Lower lobe of right lung (tissue), 2 donors: ENCODE results near the gene OR2V2. TPM values are rescaled to one million over a fixed set of nuclear protein-coding genes. Genes with fewer than 3 reads are reported as not detected.
"Not testable (repeated sequence)": the region's sequence is repeated elsewhere in the genome, so short reads cannot be mapped to it uniquely, and the experiment has no call there.

Experiments
- ATAC-seq, 2 donors: fragments of 200-7000 bp; cut with Tn5 transposase; one replicate each; pipeline ENCODE4 v1.9.1; 2020 to 2022; ENCODE audit warnings: mild to moderate bottlenecking in 2 of 2, moderate library complexity in 2 of 2
- DNase-seq: peaks from one replicate; pipeline ENCODE4 v3.0.0-alpha.2; 2020
- H3K27ac ChIP-seq: fragments of 200-600 bp; one replicate; pipeline ENCODE4 v1.8.0; 2022
- H3K27me3 ChIP-seq: fragments of 200-600 bp; one replicate; pipeline ENCODE4 v1.8.0; 2022; ENCODE audit warnings: low read depth
- H3K36me3 ChIP-seq: fragments of 200-600 bp; one replicate; pipeline ENCODE4 v1.8.0; 2022; ENCODE audit warnings: mild to moderate bottlenecking
- H3K4me1 ChIP-seq: fragments of 200-600 bp; one replicate; pipeline ENCODE4 v1.8.0; 2022
- H3K4me3 ChIP-seq: fragments of 200-600 bp; one replicate; pipeline ENCODE4 v1.8.0; 2022; ENCODE audit warnings: mild to moderate bottlenecking
- H3K9me3 ChIP-seq: fragments of 200-600 bp; one replicate; pipeline ENCODE4 v1.8.0; 2022
- intact Hi-C: fragments of 100-400 bp; cut with DNase I; formaldehyde crosslinking; loops from one replicate; pipeline ENCODE4 v1.11.0; 2022
- total RNA-seq: library from RNA; stranded (reverse); fragmentation: NEBNext Ultra II Directional; extraction: Animal tissue kit (Norgen Biotek cat#: 25700); gene quantifications from one replicate; pipeline ENCODE4 v1.2.1, GENCODE V29; 2021
- TF ChIP-seq, protein P1 (sequence below): fragments of 200-600 bp; IDR thresholded peaks from one replicate; pipeline ENCODE4 v1.8.0; 2022; ENCODE audit warnings: antibody characterized with exemption, mild to moderate bottlenecking
- donor health status: DM: no; HTN: yes; CAD: no; lungs with severe emphysema.

OR2V2 gene
- total RNA-seq, 1 donor from 2014 or later, result not detected

DNA sequence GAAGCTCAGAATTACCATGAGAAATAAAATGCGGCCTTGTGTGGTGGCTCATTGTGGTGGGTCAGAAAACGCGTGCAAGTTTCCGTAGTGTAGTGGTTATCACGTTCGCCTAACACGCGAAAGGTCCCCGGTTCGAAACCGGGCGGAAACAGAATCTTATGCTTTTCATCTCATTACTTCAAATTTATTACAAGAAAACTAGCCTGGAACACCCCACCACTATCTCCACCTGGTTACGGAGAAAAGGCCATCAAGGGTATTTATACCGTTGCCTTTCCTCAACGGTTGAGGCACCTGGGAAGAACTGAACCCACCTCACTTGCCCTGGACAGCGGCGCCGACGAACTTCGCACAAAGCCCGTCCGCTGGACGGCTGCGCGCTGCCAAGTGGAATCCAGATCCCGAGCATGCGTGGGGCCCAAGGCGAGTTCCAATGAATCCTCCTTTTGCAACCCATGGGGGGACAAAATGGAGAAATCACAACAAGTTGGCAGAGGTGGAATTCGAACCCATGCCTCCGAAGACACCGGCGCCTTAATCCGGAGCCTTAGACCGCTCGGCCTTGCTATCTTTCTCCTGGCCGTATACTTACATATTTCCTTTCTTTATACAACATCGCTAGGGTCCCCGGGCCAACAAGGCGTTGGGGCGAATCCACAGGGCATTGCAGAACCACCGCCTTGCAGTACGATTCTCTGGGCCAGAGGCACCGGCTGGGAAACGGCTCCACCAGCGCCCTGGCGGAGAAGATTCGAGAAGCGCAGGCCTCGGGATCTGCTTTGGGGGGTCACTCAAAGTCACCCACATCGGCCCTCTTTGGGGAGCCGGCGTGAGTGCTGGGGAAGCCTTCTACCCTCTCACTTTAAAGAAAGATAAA lies 16.9 kb downstream of the OR2V2 start:
- Histone ChIP-seq H3K27me3 (peaks cover 42% of the 10 kb centered on the region), H3K4me1 (peaks cover 6% of the 10 kb centered on the region), H3K27ac (no peak overlapping the region), H3K36me3 (no peaks in the 10 kb centered on the region), H3K4me3 (no peak overlapping the region), H3K9me3 (no peaks in the 10 kb centered on the region)
- TF ChIP-seq, protein P1, sequence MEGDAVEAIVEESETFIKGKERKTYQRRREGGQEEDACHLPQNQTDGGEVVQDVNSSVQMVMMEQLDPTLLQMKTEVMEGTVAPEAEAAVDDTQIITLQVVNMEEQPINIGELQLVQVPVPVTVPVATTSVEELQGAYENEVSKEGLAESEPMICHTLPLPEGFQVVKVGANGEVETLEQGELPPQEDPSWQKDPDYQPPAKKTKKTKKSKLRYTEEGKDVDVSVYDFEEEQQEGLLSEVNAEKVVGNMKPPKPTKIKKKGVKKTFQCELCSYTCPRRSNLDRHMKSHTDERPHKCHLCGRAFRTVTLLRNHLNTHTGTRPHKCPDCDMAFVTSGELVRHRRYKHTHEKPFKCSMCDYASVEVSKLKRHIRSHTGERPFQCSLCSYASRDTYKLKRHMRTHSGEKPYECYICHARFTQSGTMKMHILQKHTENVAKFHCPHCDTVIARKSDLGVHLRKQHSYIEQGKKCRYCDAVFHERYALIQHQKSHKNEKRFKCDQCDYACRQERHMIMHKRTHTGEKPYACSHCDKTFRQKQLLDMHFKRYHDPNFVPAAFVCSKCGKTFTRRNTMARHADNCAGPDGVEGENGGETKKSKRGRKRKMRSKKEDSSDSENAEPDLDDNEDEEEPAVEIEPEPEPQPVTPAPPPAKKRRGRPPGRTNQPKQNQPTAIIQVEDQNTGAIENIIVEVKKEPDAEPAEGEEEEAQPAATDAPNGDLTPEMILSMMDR, result no peak
- ATAC-seq (no peak), DNase-seq (no peak)
- intact Hi-C loops, result no loop called here

DNA sequence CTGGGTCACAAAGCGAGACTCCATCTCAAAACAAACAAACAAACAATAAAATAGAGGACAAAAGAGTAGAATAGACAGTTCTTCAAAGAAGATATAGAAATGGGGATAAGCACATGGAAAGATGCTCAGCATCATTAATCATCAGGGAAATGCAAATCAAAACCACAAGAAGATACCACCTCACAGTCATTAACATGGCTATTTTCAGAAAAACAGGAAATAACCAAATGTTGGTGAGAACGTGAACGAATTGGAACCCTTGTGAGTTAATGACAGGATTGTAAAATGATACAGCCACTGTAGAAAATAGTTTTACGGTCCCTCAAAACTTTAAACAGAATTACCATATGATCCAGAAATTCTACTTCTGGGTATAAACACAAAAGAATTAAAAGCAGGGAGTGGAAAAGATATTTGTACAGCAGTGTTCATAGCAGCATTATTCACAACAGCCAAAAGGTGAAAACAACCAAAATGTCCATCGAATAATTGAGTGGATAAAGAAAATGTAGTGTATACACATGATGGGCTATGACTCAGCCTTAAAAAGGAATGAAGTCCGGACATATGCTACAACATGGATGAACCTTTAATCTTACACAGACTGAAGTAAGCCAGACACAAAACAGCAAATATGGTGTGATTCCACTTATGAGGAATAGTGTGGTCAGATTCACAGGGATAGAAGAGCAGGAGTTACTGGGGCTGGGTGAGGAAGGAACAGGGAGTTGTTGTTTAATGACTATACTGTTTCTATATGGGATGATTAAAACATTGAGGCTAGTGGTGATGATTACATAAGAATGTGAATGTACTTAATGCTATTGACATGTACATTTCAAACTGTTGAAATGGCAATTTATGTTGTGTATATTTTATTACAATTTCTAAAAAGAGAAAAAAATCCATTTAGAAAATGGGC lies 19.7 kb downstream of the OR2V2 start:
- H3K36me3 ChIP-seq, result no peaks in the 10 kb centered on the region
- peaks cover 68% of the 10 kb centered on the region for H3K27me3 ChIP-seq
- peaks cover 11% of the 10 kb centered on the region for H3K4me1 ChIP-seq
- intact Hi-C loops, result no loop called here
- no peak overlapping the region for H3K4me3 ChIP-seq
- no peaks in the 10 kb centered on the region for H3K9me3 ChIP-seq
- TF ChIP-seq, protein P1, result no peak
- no peak for ATAC-seq
- no peak overlapping the region for H3K27ac ChIP-seq
- no peak for DNase-seq

DNA sequence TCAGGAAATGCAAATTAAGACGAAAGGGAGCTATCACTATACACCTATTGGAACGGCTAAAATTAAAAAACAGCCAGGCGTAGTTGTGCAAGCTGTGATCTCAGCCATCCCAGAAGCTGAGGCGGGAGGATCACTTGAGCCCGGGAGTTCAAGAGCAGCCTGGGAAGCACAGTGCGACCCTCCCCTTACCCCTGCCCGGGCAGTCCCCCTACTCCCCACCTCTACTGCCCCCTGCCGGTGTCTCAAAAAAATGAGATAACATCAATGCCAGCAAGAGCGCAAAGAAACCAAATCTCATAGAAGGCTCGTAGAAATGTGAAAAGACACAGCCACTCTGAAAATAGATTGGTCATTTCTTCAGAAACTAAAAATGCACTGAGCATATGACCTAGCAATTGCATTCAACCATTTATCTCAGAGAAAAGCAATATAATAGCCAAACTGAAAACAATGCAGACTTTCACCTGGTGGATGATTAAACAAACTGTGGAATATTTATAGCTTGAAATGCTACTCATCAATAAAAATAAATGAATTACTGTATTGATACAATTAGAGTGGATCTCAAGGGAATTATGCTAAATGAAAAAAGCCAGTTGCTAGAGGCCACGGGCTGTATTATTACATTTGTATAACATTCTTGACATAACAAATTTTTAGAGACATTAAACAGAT lies 20.6 kb downstream of the OR2V2 start:
- H3K27me3 ChIP-seq, result peaks cover 75% of the 10 kb centered on the region
- TF ChIP-seq, protein P1, result peak; percentile 25
- ATAC-seq, result no peak

DNA sequence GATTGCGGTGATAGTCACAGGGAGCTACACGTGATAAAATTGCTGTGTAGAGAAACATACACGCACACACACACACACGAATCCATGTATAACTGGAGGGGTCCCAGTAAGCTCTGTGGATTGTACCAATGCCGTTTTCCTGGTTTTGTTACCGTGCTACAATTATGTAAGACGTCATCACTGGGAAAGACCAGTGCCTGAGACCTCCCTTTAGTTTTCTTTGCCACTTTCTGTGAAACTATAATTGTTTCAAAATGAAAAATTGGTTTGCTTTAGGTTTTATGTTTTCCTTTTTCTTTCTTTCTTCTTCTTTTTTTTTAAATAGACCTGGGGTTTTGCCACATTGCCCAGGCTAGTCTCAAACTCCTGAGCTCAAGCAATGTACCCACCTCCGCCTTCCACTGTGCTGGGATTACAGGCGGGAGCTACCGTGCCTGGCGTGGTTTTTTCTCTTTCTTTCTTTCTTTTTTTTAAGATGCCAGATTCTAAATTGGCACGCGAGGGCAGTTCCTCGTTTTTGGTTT lies 21.3 kb downstream of the OR2V2 start:
- H3K4me1 ChIP-seq, result peaks cover 22% of the 10 kb centered on the region
- DNase-seq (no peak), ATAC-seq (no peak)
- no peaks in the 10 kb centered on the region for H3K9me3 ChIP-seq
- no peak overlapping the region for H3K4me3 ChIP-seq
- H3K27me3 ChIP-seq, result peaks cover 82% of the 10 kb centered on the region
- intact Hi-C loops, result no loop called here
- TF ChIP-seq, protein P1, result no peak
- H3K27ac ChIP-seq, result no peak overlapping the region
- no peaks in the 10 kb centered on the region for H3K36me3 ChIP-seq

More for the DNA sequence above, 20.6 kb downstream of the OR2V2 start:
- DNase-seq, result no peak
- peaks cover 15% of the 10 kb centered on the region for H3K4me1 ChIP-seq
- no peak overlapping the region for H3K27ac ChIP-seq
- no peaks in the 10 kb centered on the region for H3K36me3 ChIP-seq
- H3K9me3 ChIP-seq, result no peaks in the 10 kb centered on the region
- H3K4me3 ChIP-seq, result no peak overlapping the region
- intact Hi-C loops, result no loop called here

- H3K4me1 ChIP-seq, result peaks cover 25% of the 10 kb centered on the region
- intact Hi-C loops, H3K4me3 ChIP-seq, DNase-seq, H3K36me3 ChIP-seq, H3K27ac ChIP-seq, H3K9me3 ChIP-seq: not testable (repeated sequence)
- peak; percentile 27 to 57 for ATAC-seq
- H3K27me3 ChIP-seq, result peaks cover 89% of the 10 kb centered on the region
Measured at GRCh38 chr5:181169459-181170236, 22.3 kb downstream of the OR2V2 start.
